ENCODE results near the gene NCR2. TPM values are rescaled to one million over a fixed set of nuclear protein-coding genes. Genes with fewer than 3 reads are reported as not detected.
A peak's percentile ranks its signal among the peaks of the same experiment; 100 is the strongest.

Gene NCR2
- total and polyA plus RNA-seq, 3 experiments from 2014 or later: not detected

- H3K4me3 Mint-ChIP-seq: no peak overlapping the region
- DNase-seq: no peak
- peaks cover 6 to 13% (median 12%) of the 10 kb centered on the region in 5 donors for H3K9me3 Mint-ChIP-seq
- H3K27ac Mint-ChIP-seq: no peak overlapping the region
- peaks cover 0 to 12% (median 5%) of the 10 kb centered on the region in 3 donors for H3K36me3 Mint-ChIP-seq
- Histone ChIP-seq H3K36me3 (ENCODE audit: insufficient read depth, low read length) (no peaks in the 10 kb centered on the region), H3K4me3 (ENCODE audit: low read length) (no peak overlapping the region), H3K9me3 (ENCODE audit: low read length) (no peaks in the 10 kb centered on the region), H3K4me1 (ENCODE audit: insufficient read depth, low read length) (no peaks in the 10 kb centered on the region), H3K27ac (ENCODE audit: low read depth, low read length) (no peak overlapping the region), H3K27me3 (ENCODE audit: insufficient read depth, low read length, poor library complexity, severe bottlenecking) (peaks cover 5% of the 10 kb centered on the region)
- POLR2A ChIA-PET: interaction anchor here (0.7 kb wide), 1 partner anchor 1054 kb away, joined by 6 read pairs; no protein-coding TSS in a partner anchor
- CTCF ChIA-PET: no interaction called here
- peaks cover 6 to 12% (median 6%) of the 10 kb centered on the region in 3 donors for H3K4me1 Mint-ChIP-seq
- peaks cover 41 to 55% of the 10 kb centered on the region in 2 donors for H3K27me3 Mint-ChIP-seq
Measured at GRCh38 chr6:41366150-41366549, 30.7 kb downstream of the NCR2 start.

GRCh38 chr6:41367061-41367460, 31.7 kb downstream of the NCR2 start:
- Histone ChIP-seq H3K9me3 (ENCODE audit: low read length) (no peaks in the 10 kb centered on the region), H3K36me3 (ENCODE audit: insufficient read depth, low read length) (no peaks in the 10 kb centered on the region), H3K27me3 (ENCODE audit: insufficient read depth, low read length, poor library complexity, severe bottlenecking) (peaks cover 10% of the 10 kb centered on the region), H3K4me3 (ENCODE audit: low read length) (no peak overlapping the region), H3K4me1 (ENCODE audit: insufficient read depth, low read length) (no peaks in the 10 kb centered on the region), H3K27ac (ENCODE audit: low read depth, low read length) (no peak overlapping the region)
- Mint-ChIP-seq H3K27ac (peak overlapping the region in 1 of 8 donors; percentile 4), H3K9me3 (peaks cover 0 to 4% (median 3%) of the 10 kb centered on the region in 5 donors), H3K4me1 (peaks cover 12 to 20% (median 14%) of the 10 kb centered on the region in 3 donors), H3K27me3 (peaks cover 49 to 55% of the 10 kb centered on the region in 2 donors), H3K4me3 (no peak overlapping the region), H3K36me3 (peaks cover 0 to 5% (median 3%) of the 10 kb centered on the region in 3 donors)
- ChIA-PET POLR2A (no interaction called here), CTCF (interaction anchor here (1.6 to 2.2 kb wide), 3 partner anchors 14 to 235 kb away, joined by 5 to 7 read pairs (median 6); no protein-coding TSS in a partner anchor)
- no peak for DNase-seq

- Histone ChIP-seq H3K36me3 (ENCODE audit: insufficient read depth, low read length) (no peaks in the 10 kb centered on the region), H3K4me3 (ENCODE audit: low read length) (no peak overlapping the region), H3K27ac (ENCODE audit: low read depth, low read length) (no peak overlapping the region), H3K4me1 (ENCODE audit: insufficient read depth, low read length) (no peaks in the 10 kb centered on the region), H3K9me3 (ENCODE audit: low read length) (no peaks in the 10 kb centered on the region), H3K27me3 (ENCODE audit: insufficient read depth, low read length, poor library complexity, severe bottlenecking) (peaks cover 17% of the 10 kb centered on the region)
- Mint-ChIP-seq H3K9me3 (no peaks in the 10 kb centered on the region), H3K27ac (no peak overlapping the region), H3K4me3 (no peak overlapping the region), H3K4me1 (peaks cover 18 to 27% (median 21%) of the 10 kb centered on the region in 3 donors), H3K27me3 (peaks cover 53 to 57% of the 10 kb centered on the region in 2 donors), H3K36me3 (peaks cover 0 to 1% (median 0%) of the 10 kb centered on the region in 3 donors)
- ChIA-PET POLR2A (interaction anchor here (1.2 kb wide), 1 partner anchor 34 kb away, joined by 4 read pairs; no protein-coding TSS in a partner anchor), CTCF (interaction anchor here (1.1 to 2.2 kb wide), 6 partner anchors 7 to 235 kb away, joined by 3 to 7 read pairs (median 5); no protein-coding TSS in a partner anchor)
- no peak for DNase-seq
Measured at GRCh38 chr6:41367700-41368099, 32.3 kb downstream of the NCR2 start.

DNA sequence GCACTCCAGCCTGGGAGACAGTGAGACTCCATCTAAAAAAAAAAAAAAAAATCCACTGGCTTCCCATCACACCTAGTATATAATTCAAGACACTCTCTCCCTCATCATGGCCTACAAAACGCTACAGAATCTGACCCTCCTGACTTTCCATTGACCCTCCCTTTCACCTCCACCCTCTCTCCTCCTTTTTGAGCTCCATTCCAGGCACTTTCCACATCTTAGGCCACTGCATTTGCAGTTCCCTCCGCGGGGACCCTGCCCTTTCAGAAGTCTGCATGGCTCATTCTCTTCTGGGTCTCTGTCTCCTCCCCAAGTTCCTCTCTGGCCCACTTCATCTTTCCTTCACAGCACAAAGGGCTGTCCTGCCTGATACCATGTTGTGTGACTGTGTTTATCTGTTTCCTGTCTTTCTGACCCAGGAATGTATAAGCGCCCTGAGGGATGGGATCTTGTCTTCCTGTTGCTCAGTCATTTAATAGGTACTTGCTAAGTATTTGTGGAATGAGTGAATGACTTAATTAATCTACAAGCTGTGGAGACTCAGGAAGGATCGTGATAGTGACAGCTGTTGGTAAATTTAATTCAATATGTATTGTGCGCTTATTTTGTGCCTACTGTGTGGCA, 35.2 kb downstream of the NCR2 start:
- H3K27me3 ChIP-seq (ENCODE audit: insufficient read depth, low read length, poor library complexity, severe bottlenecking): peaks cover 38% of the 10 kb centered on the region
- no peaks in the 10 kb centered on the region for H3K36me3 ChIP-seq (ENCODE audit: insufficient read depth, low read length)
- no peak for DNase-seq
- H3K4me3 ChIP-seq (ENCODE audit: low read length): no peak overlapping the region
- ChIA-PET POLR2A (no interaction called here), CTCF (interaction anchor here (1.2 to 2.7 kb wide), 4 partner anchors 37 to 220 kb away, joined by 3 to 21 read pairs (median 8); no protein-coding TSS in a partner anchor)
- Mint-ChIP-seq H3K4me3 (peak overlapping the region in 2 of 7 donors; percentile 13 to 24), H3K27ac (no peak overlapping the region), H3K9me3 (no peaks in the 10 kb centered on the region), H3K4me1 (peaks cover 29 to 42% (median 34%) of the 10 kb centered on the region in 3 donors), H3K36me3 (peaks cover 0 to 1% (median 0%) of the 10 kb centered on the region in 3 donors), H3K27me3 (peaks cover 67 to 71% of the 10 kb centered on the region in 2 donors)
- H3K9me3 ChIP-seq (ENCODE audit: low read length): no peaks in the 10 kb centered on the region
- peaks cover 13% of the 10 kb centered on the region for H3K4me1 ChIP-seq (ENCODE audit: insufficient read depth, low read length)
- no peak overlapping the region for H3K27ac ChIP-seq (ENCODE audit: low read depth, low read length)

- Mint-ChIP-seq H3K27ac (no peak overlapping the region), H3K36me3 (peaks cover 0 to 1% (median 0%) of the 10 kb centered on the region in 3 donors), H3K27me3 (peaks cover 75 to 76% of the 10 kb centered on the region in 2 donors), H3K9me3 (no peaks in the 10 kb centered on the region), H3K4me1 (peaks cover 29 to 45% (median 34%) of the 10 kb centered on the region in 3 donors), H3K4me3 (peak overlapping the region; percentile 58 to 85 (median 78))
- Histone ChIP-seq H3K27ac (ENCODE audit: low read depth, low read length) (no peak overlapping the region), H3K36me3 (ENCODE audit: insufficient read depth, low read length) (no peaks in the 10 kb centered on the region), H3K9me3 (ENCODE audit: low read length) (no peaks in the 10 kb centered on the region), H3K4me3 (ENCODE audit: low read length) (no peak overlapping the region), H3K27me3 (ENCODE audit: insufficient read depth, low read length, poor library complexity, severe bottlenecking) (peaks cover 47% of the 10 kb centered on the region), H3K4me1 (ENCODE audit: insufficient read depth, low read length) (peaks cover 13% of the 10 kb centered on the region)
- no peak for DNase-seq
- CTCF ChIA-PET: interaction anchor here (1.2 to 2.7 kb wide), 3 partner anchors 65 to 312 kb away, joined by 3 to 12 read pairs (median 7); no protein-coding TSS in a partner anchor
- POLR2A ChIA-PET: no interaction called here
Measured at GRCh38 chr6:41371461-41371991, 36.1 kb downstream of the NCR2 start.

DNA sequence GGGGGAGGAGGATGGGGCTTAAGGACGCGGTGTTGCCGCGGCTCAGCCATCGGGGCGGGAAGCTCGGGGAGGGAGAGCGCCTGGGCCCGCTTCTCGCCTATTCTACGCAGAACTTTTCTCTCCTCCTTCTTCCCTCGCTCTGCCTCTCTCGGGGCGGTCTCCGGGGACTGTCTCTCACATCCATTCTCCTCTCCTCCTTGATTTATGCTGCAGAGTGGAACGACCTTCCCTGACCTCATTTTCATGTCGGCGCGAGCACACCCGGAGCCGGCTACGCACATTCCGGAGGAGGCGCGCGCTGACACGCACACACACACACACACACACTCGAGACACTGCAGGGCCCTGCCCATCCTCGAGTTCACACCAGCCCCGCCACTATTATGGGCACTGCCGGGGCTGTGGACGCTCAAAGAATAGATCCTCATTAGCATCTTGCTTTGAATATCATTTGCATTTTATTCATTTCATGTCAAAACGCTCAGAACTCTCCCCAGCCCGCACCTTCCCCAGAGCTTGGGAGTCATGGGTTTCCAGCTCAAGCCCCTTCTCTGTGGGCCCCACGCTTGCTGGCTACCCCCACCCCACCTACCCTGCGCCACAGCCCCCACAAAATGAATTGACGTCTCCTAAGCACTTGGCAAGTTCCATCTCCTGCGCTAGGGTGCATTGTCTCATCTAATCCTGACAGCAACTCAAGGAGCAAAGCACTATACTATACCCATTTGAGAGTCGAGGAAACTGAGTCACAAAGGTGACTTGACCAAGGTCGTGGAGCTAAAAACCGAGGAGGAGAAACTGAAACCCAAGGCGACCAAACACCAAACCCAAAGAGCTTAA, 36.8 kb downstream of the NCR2 start:
- ChIA-PET POLR2A (no interaction called here), CTCF (interaction anchor here (0.8 to 2.7 kb wide), 4 partner anchors 66 to 313 kb away, joined by 3 to 12 read pairs (median 6); no protein-coding TSS in a partner anchor)
- Mint-ChIP-seq H3K4me1 (peaks cover 29 to 45% (median 34%) of the 10 kb centered on the region in 3 donors), H3K36me3 (peaks cover 0 to 1% (median 0%) of the 10 kb centered on the region in 3 donors), H3K9me3 (no peaks in the 10 kb centered on the region), H3K27me3 (peaks cover 78 to 80% of the 10 kb centered on the region in 2 donors), H3K4me3 (peak overlapping the region; percentile 58 to 90 (median 79)), H3K27ac (peak overlapping the region in 2 of 8 donors; percentile 62 to 64)
- no peak overlapping the region for H3K4me3 ChIP-seq (ENCODE audit: low read length)
- peaks cover 51% of the 10 kb centered on the region for H3K27me3 ChIP-seq (ENCODE audit: insufficient read depth, low read length, poor library complexity, severe bottlenecking)
- peak in 1 of 5 donors; percentile 15 for DNase-seq
- H3K4me1 ChIP-seq (ENCODE audit: insufficient read depth, low read length): peaks cover 13% of the 10 kb centered on the region
- H3K9me3 ChIP-seq (ENCODE audit: low read length): no peaks in the 10 kb centered on the region
- H3K27ac ChIP-seq (ENCODE audit: low read depth, low read length): no peak overlapping the region
- no peaks in the 10 kb centered on the region for H3K36me3 ChIP-seq (ENCODE audit: insufficient read depth, low read length)

DNA sequence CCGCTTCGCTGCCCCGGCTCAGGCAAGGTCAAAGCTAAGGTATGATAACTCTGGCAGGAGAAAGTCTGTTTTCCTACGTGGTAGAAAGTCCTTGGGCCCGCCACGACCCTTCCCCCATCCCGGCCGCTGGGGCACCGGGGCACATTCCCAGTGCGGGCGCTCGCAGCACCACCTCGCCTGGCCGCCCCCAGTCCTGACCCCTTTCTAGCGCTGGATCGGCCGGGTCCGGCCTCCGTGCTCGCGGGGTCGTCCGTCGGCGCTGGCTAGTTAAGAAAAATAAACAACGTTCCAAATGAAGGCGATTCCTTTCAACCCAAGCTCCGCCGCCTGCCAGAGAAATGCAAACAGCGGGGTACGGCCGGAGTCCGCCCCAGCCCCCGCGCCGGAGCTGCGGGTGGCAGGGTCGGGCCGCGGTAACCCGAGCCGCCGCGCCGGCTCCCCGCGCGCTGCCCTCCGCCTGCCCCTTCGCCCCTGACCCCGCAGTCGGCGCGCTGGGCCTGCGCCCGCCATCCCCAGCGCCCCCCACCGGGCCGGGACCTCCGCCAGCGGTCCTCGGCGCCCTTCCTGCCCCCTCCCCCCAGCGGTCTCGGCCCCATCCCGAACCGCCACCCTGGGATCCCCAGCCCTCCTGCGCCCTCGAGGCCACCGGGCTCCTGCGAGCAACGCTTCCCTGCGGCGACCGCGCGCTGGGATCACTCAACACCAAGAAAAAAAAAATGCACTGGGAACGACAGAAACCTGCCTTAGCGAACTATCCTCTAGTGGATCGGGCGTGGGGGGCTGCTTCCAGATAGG, 37.6 kb downstream of the NCR2 start:
- peaks cover 29 to 45% (median 34%) of the 10 kb centered on the region in 3 donors for H3K4me1 Mint-ChIP-seq
- peaks cover 51% of the 10 kb centered on the region for H3K27me3 ChIP-seq (ENCODE audit: insufficient read depth, low read length, poor library complexity, severe bottlenecking)
- ChIA-PET CTCF (interaction anchor here (0.8 to 1.8 kb wide), 2 partner anchors 311 to 312 kb away, joined by 4 to 7 read pairs; no protein-coding TSS in a partner anchor), POLR2A (no interaction called here)
- DNase-seq: no peak
- H3K27me3 Mint-ChIP-seq: peaks cover 76 to 81% of the 10 kb centered on the region in 2 donors
- no peaks in the 10 kb centered on the region for H3K9me3 ChIP-seq (ENCODE audit: low read length)
- H3K4me3 Mint-ChIP-seq: peak overlapping the region in 5 of 7 donors; percentile 75 to 90 (median 81)
- peak overlapping the region in 1 of 8 donors; percentile 22 for H3K27ac Mint-ChIP-seq
- no peaks in the 10 kb centered on the region for H3K9me3 Mint-ChIP-seq
- no peaks in the 10 kb centered on the region for H3K36me3 ChIP-seq (ENCODE audit: insufficient read depth, low read length)
- H3K27ac ChIP-seq (ENCODE audit: low read depth, low read length): no peak overlapping the region
- no peak overlapping the region for H3K4me3 ChIP-seq (ENCODE audit: low read length)
- peaks cover 13% of the 10 kb centered on the region for H3K4me1 ChIP-seq (ENCODE audit: insufficient read depth, low read length)
- peaks cover 0 to 1% (median 0%) of the 10 kb centered on the region in 3 donors for H3K36me3 Mint-ChIP-seq

Measured in CD8-positive, alpha-beta memory T cell (primary cell).